ENCODE measurements around the gene NAALADL2. TPM values are rescaled to one million over a fixed set of nuclear protein-coding genes. Genes with fewer than 3 reads are reported as not detected.

The NAALADL2 gene
- total and polyA plus RNA-seq, 2 donors (not counting 1 experiment from before 2014, with no cell fraction given) = not detected

DNA sequence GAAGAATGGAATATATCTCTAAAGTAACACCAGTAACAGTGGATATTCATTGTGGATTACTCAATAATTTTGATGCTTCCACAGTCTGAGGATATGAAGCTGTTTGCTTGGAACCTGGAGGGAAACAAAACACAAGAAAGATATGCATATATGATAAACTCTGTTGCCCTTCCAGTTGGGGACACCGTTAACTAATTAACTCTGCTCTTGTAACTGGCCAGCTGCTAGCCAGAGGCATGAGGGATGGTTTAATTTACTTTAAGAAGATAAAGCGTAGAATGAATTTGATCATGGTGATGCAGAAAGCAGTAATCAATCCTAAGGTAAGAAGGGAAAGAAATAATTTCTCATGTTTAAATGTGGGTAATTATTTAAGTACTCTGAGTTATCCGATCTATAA, 442.6 kb downstream of the NAALADL2 start:
- Histone ChIP-seq H3K4me1 (ENCODE audit: control insufficient read depth in 2 of 2, insufficient read depth in 2 of 2, low read length in 2 of 2) (no peaks in the 10 kb centered on the region), H3K9ac (ENCODE audit: low read length) (no peak overlapping the region), H3K4me3 (ENCODE audit: control extremely low read depth in 1 of 5, extremely low read depth in 1 of 5, insufficient read depth in 1 of 5, low read depth in 2 of 5, low read length in 4 of 5) (no peak overlapping the region), H4K20me1 (ENCODE audit: control insufficient read depth, insufficient read depth, low read length, poor library complexity, severe bottlenecking) (no peaks in the 10 kb centered on the region), H3K9me3 (ENCODE audit: control extremely low read depth in 1 of 3, control insufficient read depth in 2 of 3, insufficient read depth in 1 of 3, low read length in 2 of 3) (no peaks in the 10 kb centered on the region), H3K79me2 (ENCODE audit: control insufficient read depth, insufficient read depth, low read length) (no peaks in the 10 kb centered on the region), H3K27me3 (replicated peaks in 1 of 4; ENCODE audit: control extremely low read depth in 1 of 4, control insufficient read depth in 3 of 4, insufficient read depth in 4 of 4, low read length in 3 of 4) (no peaks in the 10 kb centered on the region), H3K27ac (ENCODE audit: low read length in 2 of 2) (no peak overlapping the region), H3K4me2 (replicated peaks; ENCODE audit: low read depth, low read length, poor library complexity, severe bottlenecking) (no peak overlapping the region), H3K36me3 (replicated peaks in 1 of 2; ENCODE audit: control extremely low read depth in 1 of 2, control insufficient read depth in 1 of 2, extremely low read depth in 1 of 2, insufficient read depth in 2 of 2, low read length in 1 of 2) (no peaks in the 10 kb centered on the region), H2AFZ (ENCODE audit: insufficient read depth, low read depth, low read length, poor library complexity, severe bottlenecking) (no peak overlapping the region)
- no peak for TF ChIP-seq EZH2 (IDR thresholded peaks at IDR 0.05; ENCODE audit: borderline replicate concordance, insufficient read depth, low read depth, low read length, poor library complexity, severe bottlenecking)
- TF ChIP-seq, protein P1, sequence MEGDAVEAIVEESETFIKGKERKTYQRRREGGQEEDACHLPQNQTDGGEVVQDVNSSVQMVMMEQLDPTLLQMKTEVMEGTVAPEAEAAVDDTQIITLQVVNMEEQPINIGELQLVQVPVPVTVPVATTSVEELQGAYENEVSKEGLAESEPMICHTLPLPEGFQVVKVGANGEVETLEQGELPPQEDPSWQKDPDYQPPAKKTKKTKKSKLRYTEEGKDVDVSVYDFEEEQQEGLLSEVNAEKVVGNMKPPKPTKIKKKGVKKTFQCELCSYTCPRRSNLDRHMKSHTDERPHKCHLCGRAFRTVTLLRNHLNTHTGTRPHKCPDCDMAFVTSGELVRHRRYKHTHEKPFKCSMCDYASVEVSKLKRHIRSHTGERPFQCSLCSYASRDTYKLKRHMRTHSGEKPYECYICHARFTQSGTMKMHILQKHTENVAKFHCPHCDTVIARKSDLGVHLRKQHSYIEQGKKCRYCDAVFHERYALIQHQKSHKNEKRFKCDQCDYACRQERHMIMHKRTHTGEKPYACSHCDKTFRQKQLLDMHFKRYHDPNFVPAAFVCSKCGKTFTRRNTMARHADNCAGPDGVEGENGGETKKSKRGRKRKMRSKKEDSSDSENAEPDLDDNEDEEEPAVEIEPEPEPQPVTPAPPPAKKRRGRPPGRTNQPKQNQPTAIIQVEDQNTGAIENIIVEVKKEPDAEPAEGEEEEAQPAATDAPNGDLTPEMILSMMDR (IDR thresholded peaks at IDR 0.05) = no peak
- no CpG with 5 or more reads among the region's 3 CpGs for WGBS (ENCODE audit: insufficient coverage)
- ChIA-PET POLR2A (no interaction called here), CTCF (no interaction called here)
- peaks cover 5% of the 10 kb centered on the region for H3K9me3 Mint-ChIP-seq (ENCODE audit: insufficient read depth)
- no peak overlapping the region for H3K4me3 Mint-ChIP-seq
- intact Hi-C loops (cut with micrococcal nuclease) = no loop called here
- H3K4me1 Mint-ChIP-seq = no peaks in the 10 kb centered on the region
- DNase-seq = no peak
- ATAC-seq (ENCODE audit: low read depth) = no peak
- no peaks in the 10 kb centered on the region for H3K27me3 Mint-ChIP-seq
- H3K27ac Mint-ChIP-seq = no peak overlapping the region

DNA sequence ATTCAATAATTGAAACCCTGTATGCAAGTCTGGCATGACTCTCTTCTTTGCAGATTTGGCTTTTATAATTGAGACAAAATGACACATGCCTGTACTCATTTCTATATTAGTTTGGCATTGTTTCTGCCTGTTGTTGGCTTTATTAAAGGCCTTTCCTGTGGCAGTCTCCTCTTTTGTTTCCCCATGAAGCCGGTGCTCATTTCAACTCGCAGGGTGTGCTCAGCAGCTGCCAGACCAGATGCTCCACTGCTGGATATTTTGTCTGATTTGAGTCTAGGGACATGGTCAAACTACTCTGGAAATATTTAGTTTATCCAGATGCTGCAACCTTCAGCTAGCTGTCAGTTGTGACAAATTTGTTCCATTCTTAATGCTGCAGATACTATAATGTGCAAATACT, 445.3 kb downstream of the NAALADL2 start:
- H3K4me2 ChIP-seq (replicated peaks; ENCODE audit: low read depth, low read length, poor library complexity, severe bottlenecking) = no peak overlapping the region

More for the DNA sequence above, 445.3 kb downstream of the NAALADL2 start:
- H3K9me3 ChIP-seq (ENCODE audit: control extremely low read depth in 1 of 3, control insufficient read depth in 2 of 3, insufficient read depth in 1 of 3, low read length in 2 of 3) = no peaks in the 10 kb centered on the region
- H4K20me1 ChIP-seq (ENCODE audit: control insufficient read depth, insufficient read depth, low read length, poor library complexity, severe bottlenecking) = no peaks in the 10 kb centered on the region
- ATAC-seq (ENCODE audit: low read depth) = no peak
- peaks cover 4% of the 10 kb centered on the region for H3K9me3 Mint-ChIP-seq (ENCODE audit: insufficient read depth)
- DNase-seq = no peak
- TF ChIP-seq EZH2 (IDR thresholded peaks at IDR 0.05; ENCODE audit: borderline replicate concordance, insufficient read depth, low read depth, low read length, poor library complexity, severe bottlenecking) = no peak
- TF ChIP-seq, protein P1 (IDR thresholded peaks at IDR 0.05) = no peak
- no peaks in the 10 kb centered on the region for H3K27me3 Mint-ChIP-seq
- ChIA-PET CTCF (no interaction called here), POLR2A (no interaction called here)
- intact Hi-C loops (cut with micrococcal nuclease) = no loop called here
- no peaks in the 10 kb centered on the region for H3K27me3 ChIP-seq (replicated peaks in 1 of 4; ENCODE audit: control extremely low read depth in 1 of 4, control insufficient read depth in 3 of 4, insufficient read depth in 4 of 4, low read length in 3 of 4)
- H3K79me2 ChIP-seq (ENCODE audit: control insufficient read depth, insufficient read depth, low read length) = no peaks in the 10 kb centered on the region
- no peaks in the 10 kb centered on the region for H3K4me1 ChIP-seq (ENCODE audit: control insufficient read depth in 2 of 2, insufficient read depth in 2 of 2, low read length in 2 of 2)
- H3K4me3 ChIP-seq (ENCODE audit: control extremely low read depth in 1 of 5, extremely low read depth in 1 of 5, insufficient read depth in 1 of 5, low read depth in 2 of 5, low read length in 4 of 5) = no peak overlapping the region
- no peak overlapping the region for H3K4me3 Mint-ChIP-seq
- no CpG with 5 or more reads among the region's 2 CpGs for WGBS (ENCODE audit: insufficient coverage)
- H3K36me3 ChIP-seq (replicated peaks in 1 of 2; ENCODE audit: control extremely low read depth in 1 of 2, control insufficient read depth in 1 of 2, extremely low read depth in 1 of 2, insufficient read depth in 2 of 2, low read length in 1 of 2) = no peaks in the 10 kb centered on the region
- H3K27ac ChIP-seq (ENCODE audit: low read length in 2 of 2) = no peak overlapping the region
- no peaks in the 10 kb centered on the region for H3K4me1 Mint-ChIP-seq
- no peak overlapping the region for H3K27ac Mint-ChIP-seq
- H3K9ac ChIP-seq (ENCODE audit: low read length) = no peak overlapping the region
- no peak overlapping the region for H2AFZ ChIP-seq (ENCODE audit: insufficient read depth, low read depth, low read length, poor library complexity, severe bottlenecking)

Data from B cell (primary cell).